ENCODE data around the gene MRGPRG.
"Not testable (repeated sequence)": the region's sequence is repeated elsewhere in the genome, so short reads cannot be mapped to it uniquely, and the experiment has no call there.

DNA sequence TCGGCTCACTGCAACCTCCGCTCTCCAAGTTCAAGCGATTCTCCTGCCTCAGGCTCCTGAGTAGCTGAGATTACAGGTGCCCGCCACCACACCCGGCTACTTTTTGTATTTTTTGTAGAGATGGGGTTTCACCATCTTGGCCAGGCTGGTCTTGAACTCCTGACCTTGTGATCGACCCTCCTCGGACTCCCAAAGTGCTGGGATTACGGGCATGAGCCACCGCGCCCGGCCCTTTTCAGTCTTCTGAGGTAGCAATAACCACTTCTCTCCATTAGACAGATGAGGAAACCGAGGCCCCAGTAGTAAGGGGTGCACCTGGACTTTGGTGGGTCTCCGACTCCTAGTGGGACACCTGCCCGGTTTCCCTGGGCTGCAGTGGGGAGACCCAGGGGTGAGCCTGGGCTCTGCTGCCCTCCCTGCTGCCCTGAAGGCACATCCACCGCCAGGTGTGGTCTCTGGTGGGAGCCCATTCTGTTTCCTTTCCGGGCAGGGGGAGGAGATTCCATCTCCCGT, 49.8 kb downstream of the MRGPRG start:
- TF ChIP-seq, protein P1, sequence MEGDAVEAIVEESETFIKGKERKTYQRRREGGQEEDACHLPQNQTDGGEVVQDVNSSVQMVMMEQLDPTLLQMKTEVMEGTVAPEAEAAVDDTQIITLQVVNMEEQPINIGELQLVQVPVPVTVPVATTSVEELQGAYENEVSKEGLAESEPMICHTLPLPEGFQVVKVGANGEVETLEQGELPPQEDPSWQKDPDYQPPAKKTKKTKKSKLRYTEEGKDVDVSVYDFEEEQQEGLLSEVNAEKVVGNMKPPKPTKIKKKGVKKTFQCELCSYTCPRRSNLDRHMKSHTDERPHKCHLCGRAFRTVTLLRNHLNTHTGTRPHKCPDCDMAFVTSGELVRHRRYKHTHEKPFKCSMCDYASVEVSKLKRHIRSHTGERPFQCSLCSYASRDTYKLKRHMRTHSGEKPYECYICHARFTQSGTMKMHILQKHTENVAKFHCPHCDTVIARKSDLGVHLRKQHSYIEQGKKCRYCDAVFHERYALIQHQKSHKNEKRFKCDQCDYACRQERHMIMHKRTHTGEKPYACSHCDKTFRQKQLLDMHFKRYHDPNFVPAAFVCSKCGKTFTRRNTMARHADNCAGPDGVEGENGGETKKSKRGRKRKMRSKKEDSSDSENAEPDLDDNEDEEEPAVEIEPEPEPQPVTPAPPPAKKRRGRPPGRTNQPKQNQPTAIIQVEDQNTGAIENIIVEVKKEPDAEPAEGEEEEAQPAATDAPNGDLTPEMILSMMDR (conservative IDR thresholded peaks at IDR 0.05; ENCODE audit: low read length), result not testable (repeated sequence)
- TF ChIP-seq EZH2phosphoT487 (IDR thresholded peaks at IDR 0.05; ENCODE audit: borderline replicate concordance), result not testable (repeated sequence)

All from Loucy (cell line).